Mesothelial cell of epicardium (in vitro differentiated cells): ENCODE results near the gene FRMD4A. TPM values are rescaled to one million over a fixed set of nuclear protein-coding genes. Genes with fewer than 3 reads are reported as not detected.

Source experiments
- DNase-seq, 2 experiments: peaks; one replicate each; pipeline ENCODE4 v3.0.0; 2021; ENCODE audit warnings: low spot score in 2 of 2; ENCODE audit not compliant: unreplicated experiment in 2 of 2
- H3K27ac Mint-ChIP-seq: 2 replicates; pipeline ENCODE4 v1.8.0; 2021; ENCODE audit warnings: mixed read lengths
- H3K27me3 Mint-ChIP-seq: 2 replicates; pipeline ENCODE4 v1.8.0; 2021; ENCODE audit warnings: low read depth, mixed read lengths
- H3K36me3 Mint-ChIP-seq: 2 replicates; pipeline ENCODE4 v1.8.0; 2021; ENCODE audit warnings: mixed read lengths
- H3K4me1 Mint-ChIP-seq: 2 replicates; pipeline ENCODE4 v1.8.0; 2021; ENCODE audit warnings: mixed read lengths
- H3K4me3 Mint-ChIP-seq: 2 replicates; pipeline ENCODE4 v1.8.0; 2021; ENCODE audit warnings: mild to moderate bottlenecking, moderate library complexity, mixed read lengths
- H3K9me3 Mint-ChIP-seq: 2 replicates; pipeline ENCODE4 v1.8.0; 2021; ENCODE audit warnings: mixed read lengths
- CTCF ChIP-seq: fragments of 200-600 bp; sonication (generic); IDR thresholded peaks from one replicate; pipeline ENCODE4 v1.5.0; 2021; ENCODE audit warnings: antibody characterized with exemption; ENCODE audit not compliant: unreplicated experiment
- total RNA-seq: library from RNA; stranded (reverse); gene quantifications from 3 replicates; pipeline ENCODE4 v1.2.1, GENCODE V29; 2021

The FRMD4A gene
- total RNA-seq, 1 donor from 2014 or later, result 45.0 TPM

GRCh38 chr10:14261336-14261735 is 69.4 kb downstream of the FRMD4A start:
- Mint-ChIP-seq H3K4me3 (no peak overlapping the region), H3K4me1 (no peaks in the 10 kb centered on the region), H3K36me3 (no peaks in the 10 kb centered on the region), H3K27me3 (peaks cover 19% of the 10 kb centered on the region), H3K9me3 (peaks cover 8% of the 10 kb centered on the region), H3K27ac (no peak overlapping the region)
- DNase-seq, result no peak
- TF ChIP-seq CTCF, result no peak

- no peak for TF ChIP-seq CTCF
- no peak overlapping the region for H3K4me3 Mint-ChIP-seq
- peaks cover 3% of the 10 kb centered on the region for H3K4me1 Mint-ChIP-seq
- peaks cover 19% of the 10 kb centered on the region for H3K27me3 Mint-ChIP-seq
- H3K27ac Mint-ChIP-seq, result no peak overlapping the region
- H3K9me3 Mint-ChIP-seq, result peaks cover 8% of the 10 kb centered on the region
- H3K36me3 Mint-ChIP-seq, result no peaks in the 10 kb centered on the region
- no peak for DNase-seq
These were observed 70.8 kb downstream of the FRMD4A start for GRCh38 chr10:14259696-14260566.

GRCh38 chr10:14254368-14254767 is 76.4 kb downstream of the FRMD4A start:
- H3K27ac Mint-ChIP-seq, result no peak overlapping the region
- no peak for DNase-seq
- H3K4me3 Mint-ChIP-seq, result no peak overlapping the region
- peaks cover 9% of the 10 kb centered on the region for H3K4me1 Mint-ChIP-seq
- H3K27me3 Mint-ChIP-seq, result no peaks in the 10 kb centered on the region
- TF ChIP-seq CTCF, result no peak
- H3K36me3 Mint-ChIP-seq, result no peaks in the 10 kb centered on the region
- peaks cover 18% of the 10 kb centered on the region for H3K9me3 Mint-ChIP-seq

GRCh38 chr10:14253711-14254110 is 77.0 kb downstream of the FRMD4A start:
- DNase-seq, result no peak
- Mint-ChIP-seq H3K4me3 (no peak overlapping the region), H3K36me3 (no peaks in the 10 kb centered on the region), H3K4me1 (peaks cover 9% of the 10 kb centered on the region), H3K27me3 (no peaks in the 10 kb centered on the region), H3K9me3 (peaks cover 17% of the 10 kb centered on the region), H3K27ac (no peak overlapping the region)
- TF ChIP-seq CTCF, result no peak

- Mint-ChIP-seq H3K4me3 (no peak overlapping the region), H3K4me1 (peaks cover 9% of the 10 kb centered on the region), H3K27me3 (no peaks in the 10 kb centered on the region), H3K27ac (no peak overlapping the region), H3K9me3 (peaks cover 11% of the 10 kb centered on the region), H3K36me3 (no peaks in the 10 kb centered on the region)
- DNase-seq, result no peak
- TF ChIP-seq CTCF, result no peak
These were observed 77.6 kb downstream of the FRMD4A start for GRCh38 chr10:14253079-14253478.
